Loucy (cell line): ENCODE results near the gene SCN2A.

Experiments
- CTCF ChIP-seq: fragments of 200-600 bp; sonication (generic); conservative IDR thresholded peaks from 2 replicates; pipeline ENCODE4 v1.5.1; 2014; ENCODE audit warnings: mild to moderate bottlenecking, antibody characterized with exemption, low read length
- EZH2phosphoT487 ChIP-seq: fragments of 200-600 bp; IDR thresholded peaks from 2 replicates; pipeline ENCODE4 v1.6.1; 2018; ENCODE audit warnings: antibody characterized with exemption, mild to moderate bottlenecking, moderate library complexity, borderline replicate concordance

GRCh38 chr2:165402162-165402561 is 162.9 kb downstream of the SCN2A start:
- TF ChIP-seq CTCF (no peak), EZH2phosphoT487 (no peak)
